Measurements from ENCODE around the gene CTU2.

Gene CTU2

GRCh38 chr16:88755745-88756443 lies 49.6 kb downstream of the CTU2 start:
- H3K27me3 ChIP-seq, result no peaks in the 10 kb centered on the region
- H3K4me2 ChIP-seq, result peak overlapping the region in 2 of 11 experiments; percentile 65 to 74; a peak in 2 of 22 replicates
- peaks cover 4 to 54% (median 16%) of the 10 kb centered on the region in 11 experiments; a peak in 18 of 22 replicates for H3K36me3 ChIP-seq
- no peak for TF ChIP-seq Cebpa-rat (IDR thresholded peaks at IDR 0.05)
- 0 out of 22 replicates have a peak overlapping the region, but pooled peaks of 1 of the 11 experiments have one; percentile 6 for H3K27ac ChIP-seq
- peaks cover 0 to 5% (median 0%) of the 10 kb centered on the region in 11 experiments; a peak in 2 of 22 replicates for H3K9me3 ChIP-seq (replicated peaks in 1 of 11)
- H3K4me3 ChIP-seq, result no peak overlapping the region
- peak overlapping the region in 1 of 11 experiments; percentile 33; a peak in 1 of 22 replicates for H3K9ac ChIP-seq
- peaks cover 52 to 95% (median 90%) of the 10 kb centered on the region in 10 experiments for H3K4me1 ChIP-seq
- peaks cover 93 to 97% (median 96%) of the 10 kb centered on the region in 11 experiments for H4K20me1 ChIP-seq

- Histone ChIP-seq H3K27ac (peak overlapping the region in 4 of 11 experiments; percentile 7 to 45 (median 23); a peak in 3 of 22 replicates), H3K9ac (peak overlapping the region in 6 of 11 experiments; percentile 10 to 40 (median 19); a peak in 7 of 22 replicates), H3K36me3 (peaks cover 0 to 59% (median 12%) of the 10 kb centered on the region in 11 experiments; a peak in 16 of 22 replicates), H3K27me3 (no peaks in the 10 kb centered on the region), H3K4me3 (no peak overlapping the region), H3K4me1 (peaks cover 72 to 98% (median 88%) of the 10 kb centered on the region in 10 experiments), H3K4me2 (peak overlapping the region; percentile 43 to 81 (median 67)), H3K9me3 (replicated peaks in 1 of 11) (peaks cover 0 to 5% (median 0%) of the 10 kb centered on the region in 11 experiments; a peak in 2 of 22 replicates), H4K20me1 (peaks cover 95 to 100% (median 99%) of the 10 kb centered on the region in 11 experiments)
- TF ChIP-seq Cebpa-rat (IDR thresholded peaks at IDR 0.05), result no peak
Observed at GRCh38 chr16:88758227-88758943, 52.1 kb downstream of the CTU2 start.

GRCh38 chr16:88758944-88759244 lies 52.6 kb downstream of the CTU2 start:
- H3K4me3 ChIP-seq, result no peak overlapping the region
- H3K27ac ChIP-seq, result peak overlapping the region in 4 of 11 experiments; percentile 5 to 45 (median 33); a peak in 3 of 22 replicates
- H3K9me3 ChIP-seq (replicated peaks in 1 of 11), result peaks cover 0 to 5% (median 0%) of the 10 kb centered on the region in 11 experiments; a peak in 2 of 22 replicates
- peak overlapping the region in 2 of 11 experiments; percentile 21 to 24; a peak in 1 of 22 replicates for H3K9ac ChIP-seq
- H3K4me1 ChIP-seq, result peaks cover 69 to 98% (median 88%) of the 10 kb centered on the region in 10 experiments
- peaks cover 2 to 64% (median 17%) of the 10 kb centered on the region in 11 experiments; a peak in 19 of 22 replicates for H3K36me3 ChIP-seq
- H4K20me1 ChIP-seq, result peaks cover 95 to 100% (median 99%) of the 10 kb centered on the region in 11 experiments
- peak overlapping the region; percentile 43 to 81 (median 67) for H3K4me2 ChIP-seq
- TF ChIP-seq Cebpa-rat (IDR thresholded peaks at IDR 0.05), result no peak
- H3K27me3 ChIP-seq, result no peaks in the 10 kb centered on the region

- Histone ChIP-seq H3K9ac (peak overlapping the region in 5 of 11 experiments; percentile 18 to 47 (median 34); a peak in 7 of 22 replicates), H3K4me1 (peaks cover 64 to 98% (median 87%) of the 10 kb centered on the region in 10 experiments), H3K9me3 (replicated peaks in 1 of 11) (peaks cover 0 to 5% (median 0%) of the 10 kb centered on the region in 11 experiments; a peak in 2 of 22 replicates), H3K4me3 (no peak overlapping the region), H3K27ac (peak overlapping the region in 5 of 11 experiments; percentile 5 to 45 (median 40); a peak in 5 of 22 replicates), H3K4me2 (peak overlapping the region; percentile 43 to 81 (median 67)), H4K20me1 (peaks cover 95 to 100% (median 99%) of the 10 kb centered on the region in 11 experiments), H3K27me3 (no peaks in the 10 kb centered on the region), H3K36me3 (peaks cover 6 to 68% (median 22%) of the 10 kb centered on the region in 11 experiments; a peak in 19 of 22 replicates)
- TF ChIP-seq Cebpa-rat (IDR thresholded peaks at IDR 0.05), result no peak
Observed at GRCh38 chr16:88759245-88759975, 53.1 kb downstream of the CTU2 start.

GRCh38 chr16:88759976-88760350 lies 53.7 kb downstream of the CTU2 start:
- Histone ChIP-seq H3K4me3 (no peak overlapping the region), H3K4me1 (peaks cover 58 to 98% (median 85%) of the 10 kb centered on the region in 10 experiments), H3K27ac (peak overlapping the region in 3 of 11 experiments; percentile 25 to 45 (median 40); a peak in 3 of 22 replicates), H3K9ac (peak overlapping the region in 7 of 11 experiments; percentile 5 to 47 (median 26); a peak in 8 of 22 replicates), H3K9me3 (replicated peaks in 1 of 11) (peaks cover 0 to 5% (median 0%) of the 10 kb centered on the region in 11 experiments; a peak in 2 of 22 replicates), H3K36me3 (peaks cover 6 to 68% (median 28%) of the 10 kb centered on the region in 11 experiments; a peak in 20 of 22 replicates), H4K20me1 (peaks cover 95 to 100% (median 99%) of the 10 kb centered on the region in 11 experiments), H3K27me3 (no peaks in the 10 kb centered on the region), H3K4me2 (peak overlapping the region; percentile 43 to 81 (median 67))
- no peak for TF ChIP-seq Cebpa-rat (IDR thresholded peaks at IDR 0.05)

- Histone ChIP-seq H3K9ac (peak overlapping the region in 6 of 11 experiments; percentile 5 to 34 (median 24); a peak in 7 of 22 replicates), H4K20me1 (peaks cover 95 to 100% (median 99%) of the 10 kb centered on the region in 11 experiments), H3K4me2 (peak overlapping the region; percentile 26 to 81 (median 65); a peak in 17 of 22 replicates), H3K36me3 (peaks cover 6 to 66% (median 27%) of the 10 kb centered on the region in 11 experiments; a peak in 20 of 22 replicates), H3K4me3 (no peak overlapping the region), H3K4me1 (peaks cover 55 to 98% (median 86%) of the 10 kb centered on the region in 10 experiments), H3K27ac (peak overlapping the region in 2 of 11 experiments; percentile 13 to 19; a peak in 1 of 22 replicates), H3K27me3 (no peaks in the 10 kb centered on the region), H3K9me3 (replicated peaks in 1 of 11) (peaks cover 0 to 5% (median 0%) of the 10 kb centered on the region in 11 experiments; a peak in 2 of 22 replicates)
- TF ChIP-seq Cebpa-rat (IDR thresholded peaks at IDR 0.05), result no peak
Observed at GRCh38 chr16:88760424-88761142, 54.3 kb downstream of the CTU2 start.

- no peak overlapping the region; a peak in 1 of 22 replicates for H3K9ac ChIP-seq
- H3K9me3 ChIP-seq (replicated peaks in 1 of 11), result peaks cover 0 to 5% (median 0%) of the 10 kb centered on the region in 11 experiments; a peak in 2 of 22 replicates
- no peak for TF ChIP-seq Cebpa-rat (IDR thresholded peaks at IDR 0.05)
- H4K20me1 ChIP-seq, result peaks cover 95 to 100% (median 99%) of the 10 kb centered on the region in 11 experiments
- H3K27ac ChIP-seq, result no peak overlapping the region
- H3K27me3 ChIP-seq, result no peaks in the 10 kb centered on the region
- H3K36me3 ChIP-seq, result peaks cover 6 to 65% (median 29%) of the 10 kb centered on the region in 11 experiments; a peak in 20 of 22 replicates
- peak overlapping the region in 10 of 11 experiments; percentile 4 to 81 (median 66); a peak in 10 of 22 replicates for H3K4me2 ChIP-seq
- H3K4me1 ChIP-seq, result peaks cover 58 to 96% (median 90%) of the 10 kb centered on the region in 10 experiments
- H3K4me3 ChIP-seq, result no peak overlapping the region
Observed at GRCh38 chr16:88761143-88761534, 54.8 kb downstream of the CTU2 start.

All from BLaER1 treated with 17β-estradiol and CSF1 and Interleukin-3, amounts not matched to agents 10 nM and 100 nM (cell line).